Keratinocyte (primary cell): Measurements from ENCODE around the gene PHLPP2. TPM values are rescaled to one million over a fixed set of nuclear protein-coding genes. Genes with fewer than 3 reads are reported as not detected.

Source experiments
- DNase-seq: peaks from one replicate; pipeline ENCODE4 v3.0.0-alpha.2; 2011; ENCODE audit warnings: low read depth, missing footprints, low spot score
- FAIRE-seq: peaks from 2 replicates; lab custom pipeline; 2011; peaks lifted over from hg19 to GRCh38; lab: Jason Lieb, UNC
- H2AFZ ChIP-seq: 2 replicates; pipeline ENCODE4 v1.6.0; 2012; ENCODE audit warnings: low read length, control low read depth, inconsistent platforms; ENCODE audit not compliant: control insufficient read depth
- H3K27ac ChIP-seq: 2 replicates; pipeline ENCODE4 v1.5.1; 2011; ENCODE audit warnings: low read length; ENCODE audit not compliant: control insufficient read depth, insufficient read depth
- H3K27me3 ChIP-seq: 3 replicates; pipeline ENCODE4 v1.6.0; 2011; ENCODE audit warnings: low read length; ENCODE audit not compliant: control insufficient read depth, insufficient read depth; ENCODE audit errors: extremely low read depth
- H3K36me3 ChIP-seq, 2 experiments: 2 replicates in 1 of 2; 3 replicates in 1 of 2; pipeline ENCODE4 v1.5.1; 2011; ENCODE audit warnings: low read length in 2 of 2, mild to moderate bottlenecking in 1 of 2; ENCODE audit not compliant: control insufficient read depth in 2 of 2, insufficient read depth in 2 of 2; ENCODE audit errors: extremely low read depth in 1 of 2
- H3K4me1 ChIP-seq: 3 replicates; pipeline ENCODE4 v1.5.1; 2011; ENCODE audit warnings: low read length; ENCODE audit not compliant: control insufficient read depth, insufficient read depth; ENCODE audit errors: extremely low read depth
- H3K4me2 ChIP-seq: 3 replicates; pipeline ENCODE4 v1.6.0; 2011; ENCODE audit warnings: low read depth, low read length; ENCODE audit not compliant: control insufficient read depth, insufficient read depth; ENCODE audit errors: extremely low read depth
- H3K4me3 ChIP-seq, 3 experiments: fragments of 200-600 bp in 1 of 3; sonication (generic) in 1 of 3; 2 replicates in 2 of 3; 3 replicates in 1 of 3; pipeline ENCODE4 v1.5.1; 2011 to 2016; ENCODE audit warnings: low read length in 3 of 3, mild to moderate bottlenecking in 3 of 3, control low read depth in 2 of 3, inconsistent platforms in 1 of 3, low read depth in 1 of 3, mixed read lengths in 1 of 3, mixed run types in 1 of 3, moderate library complexity in 1 of 3; ENCODE audit not compliant: control insufficient read depth in 2 of 3, insufficient read depth in 2 of 3; ENCODE audit errors: extremely low read depth in 1 of 3
- H3K79me2 ChIP-seq: 2 replicates; pipeline ENCODE4 v1.6.0; 2012; ENCODE audit warnings: low read length; ENCODE audit not compliant: control insufficient read depth, insufficient read depth
- H3K9ac ChIP-seq: 3 replicates; pipeline ENCODE4 v1.6.0; 2011; ENCODE audit warnings: low read length; ENCODE audit not compliant: control insufficient read depth, insufficient read depth; ENCODE audit errors: extremely low read depth
- H3K9me1 ChIP-seq: 3 replicates; pipeline ENCODE4 v1.6.0; 2011; ENCODE audit warnings: low read length; ENCODE audit not compliant: control insufficient read depth, insufficient read depth; ENCODE audit errors: extremely low read depth
- H3K9me3 ChIP-seq: 2 replicates; pipeline ENCODE4 v1.5.1; 2012; ENCODE audit warnings: low read depth, low read length; ENCODE audit not compliant: control insufficient read depth
- H4K20me1 ChIP-seq: 3 replicates; pipeline ENCODE4 v1.6.0; 2011; ENCODE audit warnings: low read length; ENCODE audit not compliant: control insufficient read depth, insufficient read depth; ENCODE audit errors: extremely low read depth
- EZH2 ChIP-seq: IDR thresholded peaks from one replicate; pipeline ENCODE4 v1.6.1; 2012; ENCODE audit warnings: inconsistent platforms, mild to moderate bottlenecking, low read length, moderate library complexity
- dilution Hi-C: fragments of 300-500 bp; cut with MboI; formaldehyde crosslinking; loops from one replicate; pipeline ENCODE4 v1.7.0; 2020; ENCODE audit warnings: low sequenced_read_pairs; ENCODE audit not compliant: extremely low pct_ligation_motif_present
- polyA plus RNA-seq, 5 experiments: library from polyadenylated mRNA; depleted of rRNA in 3 of 5; stranded (reverse) in 3 of 5; stranded (forward) in 1 of 5; unstranded in 1 of 5; fragments of >200 nt; gene quantifications; 1 replicate in 1 of 5; 2 replicates in 3 of 5; 3 replicates in 1 of 5; pipeline versions ENCODE4 v1.2.1 to v1.2.3, GENCODE V29; 2011 to 2012; ENCODE audit warnings: missing spikeins in 2 of 5, low read depth in 1 of 5, low replicate concordance in 1 of 5
- TF ChIP-seq, protein P1 (sequence below), 3 experiments: IDR thresholded peaks in 1 of 3; conservative IDR thresholded peaks in 1 of 3; optimal IDR thresholded peaks in 1 of 3; 2 replicates in 2 of 3; 3 replicates in 1 of 3; pipeline versions ENCODE3 to v1.5.1; 2011; ENCODE audit warnings: low read length in 3 of 3, mild to moderate bottlenecking in 3 of 3, moderate library complexity in 2 of 3, control low read depth in 1 of 3, inconsistent platforms in 1 of 3; ENCODE audit not compliant: insufficient read depth in 2 of 3; ENCODE audit errors: extremely low read depth in 1 of 3

PHLPP2 gene
- polyA plus RNA-seq, 1 donor (not counting 4 experiments of a cell fraction or from before 2014, with no cell fraction given), result 6.5 TPM

DNA sequence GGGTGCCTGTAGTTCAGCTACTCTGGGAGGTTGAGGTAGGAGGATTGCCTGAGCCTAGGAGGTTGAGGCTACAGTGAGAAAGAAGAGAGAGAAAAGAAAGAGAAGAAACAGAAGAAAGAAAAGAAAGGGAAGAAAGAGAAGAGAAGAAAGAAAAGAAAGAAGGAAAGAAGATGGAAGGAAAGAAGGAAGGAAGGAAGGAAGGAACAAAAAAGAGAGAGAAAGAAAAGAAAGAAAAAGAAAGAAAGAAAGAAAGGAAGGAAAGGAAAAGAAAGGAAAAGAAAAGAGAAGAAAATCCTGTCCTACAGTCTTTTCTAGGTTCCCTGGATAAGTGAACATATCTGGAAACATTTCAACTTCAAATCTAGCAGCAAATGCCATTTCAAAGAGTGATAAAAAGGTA is 29.6 kb upstream of the PHLPP2 start:
- Histone ChIP-seq H2AFZ (no peak overlapping the region), H3K4me1 (no peaks in the 10 kb centered on the region), H3K9me1 (no peaks in the 10 kb centered on the region), H3K9ac (no peak overlapping the region), H3K4me3 (no peak overlapping the region), H3K79me2 (no peaks in the 10 kb centered on the region), H3K36me3 (peaks cover 16 to 18% of the 10 kb centered on the region in 2 experiments), H3K9me3 (no peaks in the 10 kb centered on the region), H4K20me1 (no peaks in the 10 kb centered on the region), H3K4me2 (no peak overlapping the region), H3K27me3 (no peaks in the 10 kb centered on the region), H3K27ac (no peak overlapping the region)
- DNase-seq (no peak), FAIRE-seq (no peak)
- dilution Hi-C loops, result no loop called here
- TF ChIP-seq EZH2, result no peak
- TF ChIP-seq, protein P1, sequence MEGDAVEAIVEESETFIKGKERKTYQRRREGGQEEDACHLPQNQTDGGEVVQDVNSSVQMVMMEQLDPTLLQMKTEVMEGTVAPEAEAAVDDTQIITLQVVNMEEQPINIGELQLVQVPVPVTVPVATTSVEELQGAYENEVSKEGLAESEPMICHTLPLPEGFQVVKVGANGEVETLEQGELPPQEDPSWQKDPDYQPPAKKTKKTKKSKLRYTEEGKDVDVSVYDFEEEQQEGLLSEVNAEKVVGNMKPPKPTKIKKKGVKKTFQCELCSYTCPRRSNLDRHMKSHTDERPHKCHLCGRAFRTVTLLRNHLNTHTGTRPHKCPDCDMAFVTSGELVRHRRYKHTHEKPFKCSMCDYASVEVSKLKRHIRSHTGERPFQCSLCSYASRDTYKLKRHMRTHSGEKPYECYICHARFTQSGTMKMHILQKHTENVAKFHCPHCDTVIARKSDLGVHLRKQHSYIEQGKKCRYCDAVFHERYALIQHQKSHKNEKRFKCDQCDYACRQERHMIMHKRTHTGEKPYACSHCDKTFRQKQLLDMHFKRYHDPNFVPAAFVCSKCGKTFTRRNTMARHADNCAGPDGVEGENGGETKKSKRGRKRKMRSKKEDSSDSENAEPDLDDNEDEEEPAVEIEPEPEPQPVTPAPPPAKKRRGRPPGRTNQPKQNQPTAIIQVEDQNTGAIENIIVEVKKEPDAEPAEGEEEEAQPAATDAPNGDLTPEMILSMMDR (optimal IDR thresholded peaks at IDR 0.05 in 1 of 3, IDR thresholded peaks at IDR 0.05 in 1 of 3, conservative IDR thresholded peaks at IDR 0.05 in 1 of 3; ENCODE audit: extremely low read depth in 1 of 3, insufficient read depth in 2 of 3, low read length in 3 of 3), result no peak

DNA sequence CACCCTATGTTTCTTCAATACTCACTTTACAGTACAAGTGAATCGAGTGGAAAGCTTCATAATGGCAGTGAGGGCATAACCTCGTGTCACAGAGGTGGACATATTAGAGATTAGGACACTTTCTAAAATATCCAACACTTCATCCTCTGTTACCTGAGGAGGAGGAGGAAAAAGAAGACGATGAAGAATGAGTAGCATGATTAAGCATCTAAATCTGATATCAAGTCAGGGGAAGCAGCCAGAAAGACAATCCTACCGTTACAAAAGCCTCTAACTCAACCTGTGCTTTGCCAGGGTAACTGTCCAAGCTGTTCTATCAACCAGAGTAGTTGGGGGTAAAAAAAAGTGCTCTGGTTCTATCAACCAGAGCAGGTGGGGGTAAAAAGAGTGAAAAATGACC is 23.7 kb upstream of the PHLPP2 start:
- FAIRE-seq (no peak), DNase-seq (no peak)
- no peaks in the 10 kb centered on the region for H3K4me1 ChIP-seq
- no peak overlapping the region for H3K9ac ChIP-seq
- no peak overlapping the region for H2AFZ ChIP-seq
- TF ChIP-seq, protein P1 (optimal IDR thresholded peaks at IDR 0.05 in 1 of 3, IDR thresholded peaks at IDR 0.05 in 1 of 3, conservative IDR thresholded peaks at IDR 0.05 in 1 of 3; ENCODE audit: extremely low read depth in 1 of 3, insufficient read depth in 2 of 3, low read length in 3 of 3), result no peak
- no peak for TF ChIP-seq EZH2
- H3K4me3 ChIP-seq, result no peak overlapping the region
- peaks cover 14 to 17% of the 10 kb centered on the region in 2 experiments for H3K36me3 ChIP-seq
- H3K27me3 ChIP-seq, result no peaks in the 10 kb centered on the region
- H3K79me2 ChIP-seq, result no peaks in the 10 kb centered on the region
- H3K9me1 ChIP-seq, result no peaks in the 10 kb centered on the region
- H3K27ac ChIP-seq, result no peak overlapping the region
- H3K4me2 ChIP-seq, result no peak overlapping the region
- H4K20me1 ChIP-seq, result no peaks in the 10 kb centered on the region
- dilution Hi-C loops, result no loop called here
- H3K9me3 ChIP-seq, result no peaks in the 10 kb centered on the region
